ENCODE measurements around the gene ANKFN1. TPM values are rescaled to one million over a fixed set of nuclear protein-coding genes. Genes with fewer than 3 reads are reported as not detected.

Gene ANKFN1
- total RNA-seq, 1 experiment from 2014 or later: not detected

- Histone ChIP-seq H3K4ac (ENCODE audit: low read depth, low read length) (no peak overlapping the region), H3K4me2 (ENCODE audit: insufficient read depth, insufficient read length, low read length) (no peak overlapping the region), H3K79me2 (ENCODE audit: insufficient read depth, low read length) (no peaks in the 10 kb centered on the region), H3K18ac (ENCODE audit: insufficient read length, low read depth, low read length) (no peak overlapping the region), H3K27ac (ENCODE audit: insufficient read length, low read depth, low read length) (no peak overlapping the region), H4K91ac (ENCODE audit: insufficient read length, low read depth, low read length) (no peak overlapping the region), H2AFZ (ENCODE audit: low read length) (no peak overlapping the region), H3K23ac (ENCODE audit: insufficient read length, low read depth, low read length) (no peak overlapping the region), H3K4me1 (ENCODE audit: insufficient read depth, low read length) (no peaks in the 10 kb centered on the region), H4K20me1 (ENCODE audit: control insufficient read depth, insufficient read depth, insufficient read length) (no peaks in the 10 kb centered on the region), H2BK120ac (ENCODE audit: low read depth, low read length, poor library complexity, severe bottlenecking) (no peak overlapping the region), H2BK15ac (ENCODE audit: low read depth, low read length) (no peak overlapping the region), H3K14ac (ENCODE audit: insufficient read depth, low read length) (no peak overlapping the region), H3K9me3 (ENCODE audit: control insufficient read depth, low read depth, low read length) (no peaks in the 10 kb centered on the region), H3K9ac (ENCODE audit: extremely low read depth, insufficient read length, low read length) (no peak overlapping the region), H3K79me1 (ENCODE audit: insufficient read depth, low read depth, low read length, poor library complexity, severe bottlenecking) (no peaks in the 10 kb centered on the region), H3K56ac (ENCODE audit: insufficient read length, low read depth, low read length) (no peak overlapping the region), H2AK5ac (ENCODE audit: insufficient read length, low read length) (no peak overlapping the region), H3K23me2 (ENCODE audit: insufficient read length, low read depth, low read length, poor library complexity, severe bottlenecking) (no peaks in the 10 kb centered on the region), H4K8ac (replicated peaks; ENCODE audit: insufficient read length, low read depth, low read length) (no peak overlapping the region), H4K5ac (ENCODE audit: insufficient read length, low read depth, low read length) (no peak overlapping the region), H2BK5ac (ENCODE audit: insufficient read length, low read length) (no peak overlapping the region), H2BK12ac (ENCODE audit: insufficient read length, low read depth, low read length) (no peak overlapping the region), H3T11ph (ENCODE audit: low read length) (no peak overlapping the region), H3K27me3 (ENCODE audit: insufficient read depth, low read length) (no peaks in the 10 kb centered on the region), H2BK20ac (ENCODE audit: low read depth, low read length, poor library complexity, severe bottlenecking) (no peak overlapping the region)
- no CpG with 5 or more reads among the region's 1 CpG for WGBS (ENCODE audit: extremely low coverage, insufficient read length, low lambda C conversion rate)
- Mint-ChIP-seq H3K9me3 (no peaks in the 10 kb centered on the region), H3K4me1 (no peaks in the 10 kb centered on the region), H3K36me3 (ENCODE audit: insufficient read depth in 1 of 3, low read depth in 3 of 3) (no peaks in the 10 kb centered on the region), H3K27me3 (ENCODE audit: low read depth) (no peaks in the 10 kb centered on the region; the same call in 1 of the 2 replicates), H3K4me3 (no peak overlapping the region), H3K27ac (no peak overlapping the region)
- no peak for DNase-seq
- peak; percentile 74 for TF ChIP-seq CTCF (conservative IDR thresholded peaks at IDR 0.05)
Measured at GRCh38 chr17:56499799-56500388, 346.6 kb downstream of the ANKFN1 start.
